Lower lobe of right lung (tissue), 2 donors: ENCODE results near the gene PPP2R2C. TPM values are rescaled to one million over a fixed set of nuclear protein-coding genes. Genes with fewer than 3 reads are reported as not detected.

Experiments used
- ATAC-seq, 2 donors: fragments of 200-7000 bp; cut with Tn5 transposase; one replicate each; pipeline ENCODE4 v1.9.1; 2020 to 2022; ENCODE audit warnings: mild to moderate bottlenecking in 2 of 2, moderate library complexity in 2 of 2
- DNase-seq: peaks from one replicate; pipeline ENCODE4 v3.0.0-alpha.2; 2020
- H3K27ac ChIP-seq: fragments of 200-600 bp; one replicate; pipeline ENCODE4 v1.8.0; 2022
- H3K27me3 ChIP-seq: fragments of 200-600 bp; one replicate; pipeline ENCODE4 v1.8.0; 2022; ENCODE audit warnings: low read depth
- H3K36me3 ChIP-seq: fragments of 200-600 bp; one replicate; pipeline ENCODE4 v1.8.0; 2022; ENCODE audit warnings: mild to moderate bottlenecking
- H3K4me1 ChIP-seq: fragments of 200-600 bp; one replicate; pipeline ENCODE4 v1.8.0; 2022
- H3K4me3 ChIP-seq: fragments of 200-600 bp; one replicate; pipeline ENCODE4 v1.8.0; 2022; ENCODE audit warnings: mild to moderate bottlenecking
- H3K9me3 ChIP-seq: fragments of 200-600 bp; one replicate; pipeline ENCODE4 v1.8.0; 2022
- intact Hi-C: fragments of 100-400 bp; cut with DNase I; formaldehyde crosslinking; loops from one replicate; pipeline ENCODE4 v1.11.0; 2022
- total RNA-seq: library from RNA; stranded (reverse); fragmentation: NEBNext Ultra II Directional; extraction: Animal tissue kit (Norgen Biotek cat#: 25700); gene quantifications from one replicate; pipeline ENCODE4 v1.2.1, GENCODE V29; 2021
- TF ChIP-seq, protein P1 (sequence below): fragments of 200-600 bp; IDR thresholded peaks from one replicate; pipeline ENCODE4 v1.8.0; 2022; ENCODE audit warnings: antibody characterized with exemption, mild to moderate bottlenecking
- donor health status: DM: no; HTN: yes; CAD: no; lungs with severe emphysema.

The PPP2R2C gene
- total RNA-seq, 1 donor from 2014 or later = not detected

- no peak for ATAC-seq
- TF ChIP-seq, protein P1, sequence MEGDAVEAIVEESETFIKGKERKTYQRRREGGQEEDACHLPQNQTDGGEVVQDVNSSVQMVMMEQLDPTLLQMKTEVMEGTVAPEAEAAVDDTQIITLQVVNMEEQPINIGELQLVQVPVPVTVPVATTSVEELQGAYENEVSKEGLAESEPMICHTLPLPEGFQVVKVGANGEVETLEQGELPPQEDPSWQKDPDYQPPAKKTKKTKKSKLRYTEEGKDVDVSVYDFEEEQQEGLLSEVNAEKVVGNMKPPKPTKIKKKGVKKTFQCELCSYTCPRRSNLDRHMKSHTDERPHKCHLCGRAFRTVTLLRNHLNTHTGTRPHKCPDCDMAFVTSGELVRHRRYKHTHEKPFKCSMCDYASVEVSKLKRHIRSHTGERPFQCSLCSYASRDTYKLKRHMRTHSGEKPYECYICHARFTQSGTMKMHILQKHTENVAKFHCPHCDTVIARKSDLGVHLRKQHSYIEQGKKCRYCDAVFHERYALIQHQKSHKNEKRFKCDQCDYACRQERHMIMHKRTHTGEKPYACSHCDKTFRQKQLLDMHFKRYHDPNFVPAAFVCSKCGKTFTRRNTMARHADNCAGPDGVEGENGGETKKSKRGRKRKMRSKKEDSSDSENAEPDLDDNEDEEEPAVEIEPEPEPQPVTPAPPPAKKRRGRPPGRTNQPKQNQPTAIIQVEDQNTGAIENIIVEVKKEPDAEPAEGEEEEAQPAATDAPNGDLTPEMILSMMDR = no peak
- intact Hi-C loops = no loop called here
Observed at GRCh38 chr4:6417516-6418050, 54.8 kb downstream of the PPP2R2C start.

GRCh38 chr4:6416518-6417286, 55.7 kb downstream of the PPP2R2C start:
- Histone ChIP-seq H3K27ac (no peak overlapping the region), H3K9me3 (no peaks in the 10 kb centered on the region), H3K36me3 (no peaks in the 10 kb centered on the region), H3K4me3 (no peak overlapping the region), H3K27me3 (peaks cover 16% of the 10 kb centered on the region), H3K4me1 (no peaks in the 10 kb centered on the region)
- no peak for DNase-seq
- intact Hi-C loops = no loop called here
- TF ChIP-seq, protein P1 = no peak
- no peak for ATAC-seq

More at GRCh38 chr4:6417516-6418050, 54.8 kb downstream of the PPP2R2C start:
- Histone ChIP-seq H3K9me3 (no peaks in the 10 kb centered on the region), H3K36me3 (no peaks in the 10 kb centered on the region), H3K4me3 (no peak overlapping the region), H3K4me1 (no peaks in the 10 kb centered on the region), H3K27ac (no peak overlapping the region), H3K27me3 (peaks cover 16% of the 10 kb centered on the region)
- DNase-seq = no peak

DNA sequence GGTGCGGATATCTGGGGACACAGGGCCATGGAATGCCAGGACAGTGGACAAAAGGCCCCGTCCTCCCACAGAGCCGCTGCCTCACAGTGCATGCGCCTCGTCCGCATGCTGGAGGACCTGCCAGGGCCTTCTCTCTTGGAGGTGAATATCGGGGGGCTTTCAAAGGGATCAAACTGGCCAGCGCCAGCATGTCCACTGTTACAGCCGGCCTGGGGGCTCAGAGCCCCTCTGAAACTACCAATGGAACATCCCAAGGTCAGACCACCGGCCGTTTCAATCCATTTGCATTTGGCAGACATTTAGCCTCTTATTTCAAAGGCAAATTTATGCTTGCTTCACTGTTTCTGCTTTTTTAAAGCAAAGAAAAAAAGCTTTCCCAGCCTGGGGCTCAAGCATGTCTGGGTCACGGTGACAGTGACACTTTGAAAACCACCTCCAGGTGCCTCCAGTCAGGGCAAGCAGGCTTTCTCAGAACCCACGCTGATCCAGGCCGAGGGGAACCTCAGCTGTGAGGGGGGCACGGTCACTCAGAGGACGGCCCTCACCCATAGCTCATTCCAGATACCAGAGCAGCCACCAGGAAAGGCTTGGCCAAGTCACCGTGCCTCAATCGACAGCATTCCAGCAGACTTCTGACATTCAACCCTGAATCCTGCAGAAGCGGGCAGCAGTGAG, 57.2 kb downstream of the PPP2R2C start:
- peaks cover 16% of the 10 kb centered on the region for H3K27me3 ChIP-seq
- no peak for DNase-seq
- TF ChIP-seq, protein P1 = no peak

DNA sequence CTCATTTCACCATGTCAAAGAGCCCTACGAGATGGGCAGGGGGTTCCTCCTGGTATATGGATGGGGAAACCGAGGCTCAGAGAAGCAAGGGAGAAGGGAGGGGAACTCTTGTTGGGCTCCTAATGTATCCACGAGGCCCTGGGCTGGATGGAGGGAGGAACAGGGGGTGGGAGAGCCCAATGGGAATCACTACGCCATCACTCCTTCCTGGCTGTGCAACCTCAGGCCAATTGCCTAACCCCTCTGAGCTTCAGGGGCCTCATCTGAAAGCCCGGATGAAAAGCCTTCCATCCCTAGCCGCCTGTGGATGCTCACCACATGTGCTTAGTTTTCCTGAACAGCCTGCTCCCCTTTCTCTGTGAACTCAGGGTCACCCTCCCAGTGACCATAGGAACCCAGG, 57.8 kb downstream of the PPP2R2C start:
- intact Hi-C loops = no loop called here
- no peaks in the 10 kb centered on the region for H3K36me3 ChIP-seq
- H3K27me3 ChIP-seq = peaks cover 16% of the 10 kb centered on the region
- TF ChIP-seq, protein P1 = no peak
- ATAC-seq (no peak), DNase-seq (no peak)
- H3K4me3 ChIP-seq = no peak overlapping the region
- H3K9me3 ChIP-seq = no peaks in the 10 kb centered on the region
- no peak overlapping the region for H3K27ac ChIP-seq
- H3K4me1 ChIP-seq = no peaks in the 10 kb centered on the region

More for the DNA sequence above, 57.2 kb downstream of the PPP2R2C start:
- no peaks in the 10 kb centered on the region for H3K9me3 ChIP-seq
- intact Hi-C loops = no loop called here
- ATAC-seq = no peak
- no peaks in the 10 kb centered on the region for H3K4me1 ChIP-seq
- H3K36me3 ChIP-seq = no peaks in the 10 kb centered on the region
- no peak overlapping the region for H3K27ac ChIP-seq
- H3K4me3 ChIP-seq = no peak overlapping the region

GRCh38 chr4:6410664-6411063, 61.8 kb downstream of the PPP2R2C start:
- intact Hi-C loops = no loop called here
- Histone ChIP-seq H3K4me1 (no peaks in the 10 kb centered on the region), H3K9me3 (no peaks in the 10 kb centered on the region), H3K36me3 (no peaks in the 10 kb centered on the region), H3K27me3 (peaks cover 9% of the 10 kb centered on the region), H3K27ac (no peak overlapping the region), H3K4me3 (no peak overlapping the region)
- DNase-seq (no peak), ATAC-seq (no peak)
- TF ChIP-seq, protein P1 = no peak
